Karpas-422 (cell line): Measurements from ENCODE around the gene PRSS8. TPM values are rescaled to one million over a fixed set of nuclear protein-coding genes. Genes with fewer than 3 reads are reported as not detected.
"Not testable (repeated sequence)": the region's sequence is repeated elsewhere in the genome, so short reads cannot be mapped to it uniquely, and the experiment has no call there.

Experiments used
- DNase-seq: peaks from one replicate; pipeline ENCODE4 v3.0.0-alpha.2; 2015
- H2AFZ ChIP-seq: fragments of 200-600 bp; sonication (generic); 2 replicates; pipeline ENCODE4 v1.6.1; 2014; ENCODE audit warnings: antibody characterized with exemption, low read length, mixed read lengths
- H3K27ac ChIP-seq: fragments of 200-600 bp; sonication (generic); 2 replicates; pipeline ENCODE4 v1.5.1; 2014; ENCODE audit warnings: mild to moderate bottlenecking, low read length, moderate library complexity
- H3K27me3 ChIP-seq: fragments of 200-600 bp; sonication (generic); 2 replicates; pipeline ENCODE4 v1.6.1; 2014; ENCODE audit warnings: low read length, mixed read lengths
- H3K36me3 ChIP-seq: fragments of 200-600 bp; sonication (generic); 2 replicates; pipeline ENCODE4 v1.6.1; 2014; ENCODE audit warnings: low read length, mixed read lengths; ENCODE audit not compliant: insufficient read depth
- H3K4me1 ChIP-seq: fragments of 200-600 bp; sonication (generic); 2 replicates; pipeline ENCODE4 v1.6.1; 2014; ENCODE audit warnings: mild to moderate bottlenecking, low read length, mixed read lengths
- H3K4me2 ChIP-seq: fragments of 200-600 bp; sonication (generic); 2 replicates; pipeline ENCODE4 v1.6.1; 2014; ENCODE audit warnings: low read length, low read depth, mild to moderate bottlenecking; ENCODE audit not compliant: poor library complexity, severe bottlenecking
- H3K4me3 ChIP-seq: fragments of 200-600 bp; sonication (generic); 2 replicates; pipeline ENCODE4 v1.5.1; 2014; ENCODE audit warnings: mild to moderate bottlenecking, antibody characterized with exemption, low read length, mixed read lengths
- H3K79me2 ChIP-seq: fragments of 200-600 bp; sonication (generic); 2 replicates; pipeline ENCODE4 v1.6.1; 2014; ENCODE audit warnings: mild to moderate bottlenecking, low read length, mixed read lengths
- H3K9ac ChIP-seq: fragments of 200-600 bp; sonication (generic); 2 replicates; pipeline ENCODE4 v1.6.0; 2014; ENCODE audit warnings: low read length
- H3K9me2 ChIP-seq: fragments of 200-600 bp; sonication (generic), shearing (Covaris generic); replicated peaks from 2 replicates; pipeline ENCODE4 v1.6.0; 2014; ENCODE audit warnings: mild to moderate bottlenecking, low read length, moderate library complexity; ENCODE audit not compliant: insufficient read depth
- H3K9me3 ChIP-seq: fragments of 300-700, 200-600 bp; sonication (generic); 2 replicates; pipeline ENCODE4 v1.6.1; 2014; ENCODE audit warnings: low read length, mixed read lengths
- H4K20me1 ChIP-seq: fragments of 200-600 bp; sonication (generic); 2 replicates; pipeline ENCODE4 v1.6.1; 2014; ENCODE audit warnings: mild to moderate bottlenecking, antibody characterized with exemption, low read length, low read depth; ENCODE audit not compliant: insufficient read depth
- total RNA-seq: library from RNA; depleted of rRNA; stranded (reverse); fragments of >200 nt; shearing (Covaris generic); gene quantifications from 2 replicates; pipeline ENCODE4 v1.2.3, GENCODE V29; 2014; ENCODE audit warnings: low replicate concordance

Gene PRSS8
- total RNA-seq, 1 experiment from 2014 or later: not detected

DNA sequence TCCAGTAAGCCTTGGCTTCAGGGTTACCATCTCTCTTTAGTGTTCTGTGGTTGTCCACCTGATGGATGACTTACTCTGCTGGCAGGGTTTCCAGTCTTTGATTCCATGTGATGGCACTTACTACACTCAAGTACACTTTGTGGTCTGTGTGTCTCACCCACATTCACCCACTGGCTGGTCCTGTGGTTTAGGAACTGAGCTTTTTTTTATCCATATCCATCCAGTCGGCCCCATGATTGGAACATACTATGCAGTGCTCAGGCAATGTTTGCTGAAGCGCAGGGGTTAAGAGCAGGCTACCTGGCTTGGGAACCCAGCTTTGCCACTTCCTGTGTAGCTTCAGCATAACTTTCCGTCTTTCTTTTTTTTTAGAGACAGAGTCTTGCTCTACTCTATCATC lies 41.6 kb upstream of the PRSS8 start:
- H3K9me3 ChIP-seq: no peaks in the 10 kb centered on the region
- H3K36me3 ChIP-seq: peaks cover 14% of the 10 kb centered on the region
- H3K9me2 ChIP-seq: no peaks in the 10 kb centered on the region
- no peaks in the 10 kb centered on the region for H3K27me3 ChIP-seq
- H2AFZ ChIP-seq: no peak overlapping the region
- H3K27ac ChIP-seq: no peak overlapping the region
- H3K4me1 ChIP-seq: peaks cover 22% of the 10 kb centered on the region
- H3K4me3 ChIP-seq: no peak overlapping the region
- no peak overlapping the region for H3K4me2 ChIP-seq
- H4K20me1 ChIP-seq: peaks cover 15% of the 10 kb centered on the region
- no peak overlapping the region for H3K9ac ChIP-seq
- DNase-seq: peak; percentile 39
- peaks cover 30% of the 10 kb centered on the region for H3K79me2 ChIP-seq

DNA sequence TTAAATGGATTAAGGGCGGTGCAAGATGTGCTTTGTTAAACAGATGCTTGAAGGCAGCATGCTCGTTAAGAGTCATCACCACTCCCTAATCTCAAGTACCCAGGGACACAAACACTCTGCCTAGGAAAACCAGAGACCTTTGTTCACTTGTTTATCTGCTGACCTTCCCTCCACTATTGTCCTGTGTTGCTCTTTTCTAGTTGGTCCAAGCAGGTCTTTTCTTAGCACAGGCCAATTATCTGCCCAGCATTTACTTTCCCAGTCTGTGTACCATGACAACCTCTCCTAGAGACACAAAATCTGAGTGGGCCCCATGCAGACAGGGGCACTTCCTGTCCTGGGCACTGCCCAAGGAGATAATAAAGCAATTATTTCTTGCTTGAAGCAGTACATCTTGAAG lies 34.5 kb upstream of the PRSS8 start:
- H2AFZ ChIP-seq: not testable (repeated sequence)

DNA sequence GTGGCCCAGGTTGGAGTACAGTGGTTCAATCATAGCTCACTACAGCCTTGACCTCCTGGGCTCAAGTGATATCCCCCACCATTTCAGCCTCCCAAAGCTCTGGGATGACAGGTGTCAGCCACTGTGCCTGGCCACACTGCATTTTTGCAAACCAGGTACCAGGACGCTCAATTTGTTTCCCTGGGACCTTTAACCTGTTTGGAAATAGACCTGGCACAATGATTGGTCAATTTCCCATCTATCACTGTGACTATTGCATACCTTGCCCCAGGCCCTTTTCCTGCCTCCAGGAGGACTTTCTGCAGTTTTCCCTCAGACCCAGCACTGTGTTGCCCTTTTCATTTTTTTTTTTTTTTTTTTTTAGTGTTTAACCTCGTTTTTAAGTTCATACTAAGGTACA lies 33.3 kb upstream of the PRSS8 start:
- Histone ChIP-seq H3K4me2 (no peak overlapping the region), H3K9ac (no peak overlapping the region), H3K4me1 (no peaks in the 10 kb centered on the region), H3K27ac (no peak overlapping the region), H3K4me3 (no peak overlapping the region), H3K36me3 (no peaks in the 10 kb centered on the region), H3K79me2 (no peaks in the 10 kb centered on the region), H2AFZ (no peak overlapping the region), H3K27me3 (no peaks in the 10 kb centered on the region), H3K9me2 (no peaks in the 10 kb centered on the region), H3K9me3 (no peaks in the 10 kb centered on the region), H4K20me1 (no peaks in the 10 kb centered on the region)
- DNase-seq: peak; percentile 22

More for the DNA sequence above, 34.5 kb upstream of the PRSS8 start:
- not testable (repeated sequence) for H3K36me3 ChIP-seq, H3K4me2 ChIP-seq, H3K9me2 ChIP-seq, H3K9ac ChIP-seq, H3K4me1 ChIP-seq, H3K27ac ChIP-seq, H3K27me3 ChIP-seq, H3K9me3 ChIP-seq, H3K79me2 ChIP-seq, H4K20me1 ChIP-seq, H3K4me3 ChIP-seq
- DNase-seq: peak; percentile 32

DNA sequence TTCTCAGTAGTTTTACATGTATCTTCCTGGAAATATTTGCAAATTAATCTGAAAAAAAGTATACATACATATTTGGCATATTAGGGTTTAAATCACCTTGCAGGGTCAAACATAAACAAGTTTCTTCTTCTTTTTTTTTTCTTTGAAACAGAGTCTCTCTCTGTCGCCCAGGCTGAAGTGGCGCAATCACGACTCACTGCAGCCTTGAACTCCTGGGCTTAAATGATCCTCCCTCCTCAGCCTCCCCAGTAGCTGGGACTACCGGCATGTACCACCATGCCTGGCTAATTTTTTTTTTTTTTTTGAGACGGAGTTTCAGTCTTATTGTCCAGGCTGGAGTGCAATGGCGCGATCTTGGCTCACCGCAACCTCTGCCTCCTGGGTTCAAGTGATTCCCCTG lies 31.8 kb upstream of the PRSS8 start:
- H2AFZ ChIP-seq: no peak overlapping the region
- no peaks in the 10 kb centered on the region for H3K9me3 ChIP-seq
- H3K79me2 ChIP-seq: no peaks in the 10 kb centered on the region
- no peak overlapping the region for H3K27ac ChIP-seq
- no peak overlapping the region for H3K4me2 ChIP-seq
- H3K9me2 ChIP-seq: no peaks in the 10 kb centered on the region
- H4K20me1 ChIP-seq: no peaks in the 10 kb centered on the region
- no peak overlapping the region for H3K9ac ChIP-seq
- H3K4me1 ChIP-seq: no peaks in the 10 kb centered on the region
- no peaks in the 10 kb centered on the region for H3K36me3 ChIP-seq
- peak; percentile 10 for DNase-seq
- no peaks in the 10 kb centered on the region for H3K27me3 ChIP-seq
- H3K4me3 ChIP-seq: no peak overlapping the region

DNA sequence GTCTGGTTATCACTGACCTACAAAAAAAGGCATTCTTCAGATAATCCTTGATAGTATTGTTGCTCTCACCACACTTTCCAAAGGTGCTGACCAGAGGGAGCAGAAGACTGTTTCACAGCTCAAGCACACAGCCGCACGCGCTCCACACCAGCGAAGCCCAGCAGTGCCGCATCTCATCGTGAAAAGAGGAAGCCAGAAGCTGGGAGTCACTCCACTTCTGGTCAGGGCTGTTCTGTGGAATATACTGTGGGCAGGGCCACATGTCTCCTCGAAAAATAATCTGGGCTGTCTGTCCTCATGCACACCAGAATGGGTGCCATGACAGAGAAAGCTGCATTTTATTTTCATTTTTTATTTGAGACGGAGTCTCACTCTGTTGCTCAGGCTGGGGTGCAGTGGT lies 21.6 kb upstream of the PRSS8 start:
- no peak overlapping the region for H3K4me2 ChIP-seq

DNA sequence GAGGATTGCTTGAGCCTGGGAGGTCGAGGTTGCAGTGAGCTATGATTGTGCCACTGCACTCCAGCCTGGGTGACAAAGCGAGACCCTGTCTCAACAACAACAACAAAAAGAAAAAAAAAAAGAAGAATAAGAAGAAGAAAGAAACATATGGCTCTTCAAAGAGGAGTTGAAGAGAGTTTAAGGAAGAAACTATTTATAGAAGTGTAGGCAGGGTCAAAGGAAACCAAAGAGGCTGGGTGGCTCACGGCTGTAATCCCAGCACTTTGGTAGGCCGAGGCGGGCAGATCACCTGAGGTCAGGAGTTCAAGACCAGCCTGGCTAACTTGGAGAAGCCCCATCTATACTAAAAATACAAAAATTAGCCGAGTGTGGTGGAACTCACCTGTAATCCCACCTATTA lies 15.4 kb upstream of the PRSS8 start:
- not testable (repeated sequence) for H3K36me3 ChIP-seq, H3K27ac ChIP-seq, DNase-seq, H3K4me1 ChIP-seq, H3K27me3 ChIP-seq, H3K4me3 ChIP-seq, H4K20me1 ChIP-seq, H3K9me2 ChIP-seq, H3K9me3 ChIP-seq, H3K79me2 ChIP-seq, H3K9ac ChIP-seq, H3K4me2 ChIP-seq, H2AFZ ChIP-seq

More for the DNA sequence above, 21.6 kb upstream of the PRSS8 start:
- no peaks in the 10 kb centered on the region for H3K36me3 ChIP-seq
- DNase-seq: no peak
- H3K4me3 ChIP-seq: no peak overlapping the region
- no peaks in the 10 kb centered on the region for H3K27me3 ChIP-seq
- no peaks in the 10 kb centered on the region for H4K20me1 ChIP-seq
- H2AFZ ChIP-seq: no peak overlapping the region
- no peak overlapping the region for H3K9ac ChIP-seq
- H3K79me2 ChIP-seq: no peaks in the 10 kb centered on the region
- no peaks in the 10 kb centered on the region for H3K4me1 ChIP-seq
- H3K9me2 ChIP-seq: no peaks in the 10 kb centered on the region
- H3K27ac ChIP-seq: no peak overlapping the region
- H3K9me3 ChIP-seq: no peaks in the 10 kb centered on the region

DNA sequence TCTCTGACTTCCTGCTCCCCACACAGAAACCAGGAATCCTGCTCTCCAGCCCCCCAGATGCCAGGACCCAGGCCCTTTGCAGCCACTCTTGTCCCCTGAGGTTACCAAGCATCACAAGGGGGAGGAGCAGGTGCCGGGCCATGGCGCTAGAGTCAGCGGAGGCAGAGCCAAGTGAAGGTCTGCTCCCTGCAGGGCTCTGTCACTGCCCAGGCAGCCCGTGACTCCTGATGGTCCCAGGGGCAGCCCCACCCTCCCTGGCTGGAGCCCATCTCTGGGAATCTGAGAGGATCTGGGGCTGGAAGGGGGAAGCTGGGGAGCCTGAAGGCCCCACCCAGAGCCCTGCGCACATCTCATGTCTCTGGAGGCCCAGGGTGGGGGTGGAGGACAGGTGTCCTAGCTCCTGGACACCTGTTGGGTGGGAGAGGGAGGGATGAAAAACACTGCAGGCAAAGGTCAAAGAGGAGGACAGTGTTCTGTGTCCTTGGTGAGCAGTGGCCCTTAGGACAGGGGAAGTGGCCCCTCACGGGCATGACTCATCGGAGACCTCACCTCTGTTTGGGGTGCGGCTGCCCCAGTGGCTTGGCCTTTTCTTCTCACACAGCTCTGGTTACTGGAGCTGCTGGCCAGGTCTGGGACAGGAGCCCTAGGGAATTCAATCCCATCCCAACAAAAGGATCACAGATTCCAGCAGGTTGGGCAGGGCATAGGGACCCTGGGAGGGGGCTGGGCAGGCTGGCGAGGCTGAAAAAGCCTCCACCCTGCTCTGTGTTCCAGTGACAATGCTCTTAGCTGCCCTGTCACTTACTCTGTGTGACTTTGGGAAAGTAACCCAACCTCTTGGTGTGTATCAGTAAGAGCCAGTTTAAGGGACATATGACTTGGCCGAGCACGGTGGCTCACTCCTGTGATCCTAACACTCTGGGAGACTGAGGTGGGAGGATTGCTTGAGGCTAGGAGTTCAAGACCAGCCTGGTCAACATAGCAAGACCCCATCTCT lies 14.7 kb upstream of the PRSS8 start, which contains the start of gene PRSS36:
Gene PRSS36 (minus strand): TSS at position 173 of the 997 bp plus-strand sequence. CDS start 31 bp downstream, at position 142.
- Histone ChIP-seq H3K79me2 (no peaks in the 10 kb centered on the region), H3K9me2 (no peaks in the 10 kb centered on the region), H3K4me1 (peaks cover 5% of the 10 kb centered on the region), H2AFZ (no peak within 1 kb of the TSS), H3K36me3 (no peaks in the 10 kb centered on the region), H3K27me3 (no peaks in the 10 kb centered on the region), H3K4me3 (no peak within 1 kb of the TSS), H3K27ac (no peak within 1 kb of the TSS), H3K9ac (no peak within 1 kb of the TSS), H4K20me1 (no peaks in the 10 kb centered on the region), H3K9me3 (no peaks in the 10 kb centered on the region), H3K4me2 (no peak within 1 kb of the TSS)
- DNase-seq: no peak

DNA sequence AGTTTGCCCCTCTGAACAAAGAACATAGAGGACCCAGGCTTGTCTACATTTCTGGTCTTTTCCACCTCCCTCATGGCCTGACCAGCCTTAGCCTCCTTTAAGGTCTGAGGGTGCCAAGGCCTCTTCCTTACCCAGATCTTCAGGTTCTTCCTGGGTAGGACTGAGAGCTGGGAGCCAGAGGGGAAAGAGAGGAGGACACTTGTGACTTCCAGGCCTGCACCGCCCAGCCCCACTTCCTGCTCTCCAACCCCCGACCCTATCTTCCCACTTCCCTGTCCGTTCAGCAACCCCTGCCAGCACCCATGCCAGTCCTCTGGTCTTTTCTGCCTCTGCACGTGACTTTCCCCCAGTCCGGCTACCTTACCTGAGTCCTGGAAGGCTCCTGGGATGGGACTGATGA lies 13.8 kb upstream of the PRSS8 start:
- Histone ChIP-seq H3K36me3 (no peaks in the 10 kb centered on the region), H3K4me3 (no peak overlapping the region), H3K27ac (no peak overlapping the region), H3K79me2 (no peaks in the 10 kb centered on the region), H2AFZ (no peak overlapping the region), H4K20me1 (no peaks in the 10 kb centered on the region), H3K9ac (no peak overlapping the region), H3K9me2 (no peaks in the 10 kb centered on the region), H3K4me2 (no peak overlapping the region), H3K9me3 (no peaks in the 10 kb centered on the region), H3K4me1 (peaks cover 5% of the 10 kb centered on the region), H3K27me3 (no peaks in the 10 kb centered on the region)
- DNase-seq: no peak
